Activated CD8-positive, alpha-beta memory T cell treated with anti-CD3 and anti-CD28 coated beads, Interleukin-2, amount 10 ng/mL, durations not matched to agents 7 days and 5 days (primary cell): ENCODE data around the gene DDX49. TPM values are rescaled to one million over a fixed set of nuclear protein-coding genes. Genes with fewer than 3 reads are reported as not detected.
A peak's percentile ranks its signal among the peaks of the same experiment; 100 is the strongest.

Experiments used
- ATAC-seq: fragments of 150-1000 bp; cut with Tn5 transposase; one replicate; pipeline ENCODE4 v1.10.0; 2021; ENCODE audit warnings: moderate library complexity
- CTCF ChIA-PET: fragments of 350-600 bp; sonication (Branson Sonifier 250); formaldehyde crosslinking; loops from one replicate; lab custom pipeline; 2021; ENCODE audit warnings: antibody characterized with exemption; lab: Charles Lee
- DNase-seq: peaks from one replicate; pipeline ENCODE4 v3.0.0-alpha.2; 2020
- H3K27ac Mint-ChIP-seq: one replicate; pipeline ENCODE4 v1.8.0; 2021; ENCODE audit warnings: mild to moderate bottlenecking, mixed read lengths
- H3K27me3 Mint-ChIP-seq: one replicate; pipeline ENCODE4 v1.8.0; 2021; ENCODE audit warnings: mixed read lengths
- H3K36me3 Mint-ChIP-seq: one replicate; pipeline ENCODE4 v1.8.0; 2021; ENCODE audit warnings: mild to moderate bottlenecking, mixed read lengths
- H3K4me1 Mint-ChIP-seq: one replicate; pipeline ENCODE4 v1.8.0; 2021; ENCODE audit warnings: mixed read lengths
- H3K4me3 Mint-ChIP-seq: one replicate; pipeline ENCODE4 v1.8.0; 2021; ENCODE audit warnings: mild to moderate bottlenecking, moderate library complexity, mixed read lengths
- H3K9me3 Mint-ChIP-seq: one replicate; pipeline ENCODE4 v1.8.0; 2022; ENCODE audit warnings: low read depth, mixed read lengths
- total RNA-seq, 2 experiments: library from RNA; stranded (reverse); gene quantifications; one replicate each; pipeline ENCODE4 v1.2.3, GENCODE V29; 2021

The DDX49 gene
- total RNA-seq, 2 experiments from 2014 or later, result 48.2 to 56.4 TPM

- Mint-ChIP-seq H3K27ac (no peak overlapping the region), H3K4me1 (peaks cover 5% of the 10 kb centered on the region), H3K27me3 (peaks cover 13% of the 10 kb centered on the region), H3K4me3 (no peak overlapping the region), H3K36me3 (peaks cover 17% of the 10 kb centered on the region), H3K9me3 (no peaks in the 10 kb centered on the region)
- ATAC-seq (no peak), DNase-seq (no peak)
- CTCF ChIA-PET, result interaction anchor here (1.0 kb wide), 1 partner anchor 10 kb away, joined by 3 read pairs; the partner anchor contains the start of genes COPE and DDX49
These were observed 9.8 kb downstream of the DDX49 start for GRCh38 chr19:18929311-18929710.

DNA sequence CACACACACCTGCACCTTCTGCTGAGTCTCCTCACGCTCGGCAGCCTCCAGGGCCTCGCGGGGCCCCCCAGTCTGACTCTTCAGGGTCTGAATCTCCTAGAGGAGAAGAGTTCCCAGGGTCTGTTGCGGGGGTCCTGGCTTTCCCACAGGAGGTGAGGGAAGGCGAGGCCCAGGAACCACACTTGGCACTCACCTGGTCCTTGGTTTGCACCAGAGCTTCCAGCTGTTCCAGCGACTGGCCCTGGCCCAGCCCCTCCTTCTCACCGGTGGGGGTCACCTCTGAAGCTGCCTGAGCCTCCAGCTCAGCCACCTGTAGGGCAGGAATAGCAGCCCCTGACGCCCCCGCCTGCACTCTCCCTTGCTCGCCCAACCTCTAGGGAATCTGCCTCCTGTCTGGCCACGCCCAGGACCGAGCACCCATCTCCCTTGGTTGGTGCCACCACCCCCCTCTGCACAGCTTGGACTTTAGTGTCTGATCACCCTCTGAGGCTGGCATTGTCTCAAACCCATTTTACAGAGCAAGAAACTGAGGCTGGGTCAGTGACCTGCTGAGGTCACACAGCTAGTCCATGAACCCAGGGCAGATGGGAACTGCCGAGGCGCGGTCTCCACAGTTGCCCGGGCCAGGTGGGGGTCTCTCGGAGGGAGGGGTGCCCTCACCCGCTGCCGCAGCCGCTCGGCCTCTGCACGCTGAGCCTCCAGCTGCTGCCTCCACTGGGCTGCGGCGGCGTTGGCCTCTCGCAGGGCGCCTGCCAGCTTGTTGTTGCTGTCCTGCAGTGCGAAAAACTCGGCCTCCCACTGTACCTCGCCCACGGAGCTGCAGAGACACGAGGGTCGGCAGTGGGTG, 12.0 kb downstream of the DDX49 start:
- H3K9me3 Mint-ChIP-seq, result no peaks in the 10 kb centered on the region
- no peak overlapping the region for H3K4me3 Mint-ChIP-seq
- H3K36me3 Mint-ChIP-seq, result peaks cover 3% of the 10 kb centered on the region

DNA sequence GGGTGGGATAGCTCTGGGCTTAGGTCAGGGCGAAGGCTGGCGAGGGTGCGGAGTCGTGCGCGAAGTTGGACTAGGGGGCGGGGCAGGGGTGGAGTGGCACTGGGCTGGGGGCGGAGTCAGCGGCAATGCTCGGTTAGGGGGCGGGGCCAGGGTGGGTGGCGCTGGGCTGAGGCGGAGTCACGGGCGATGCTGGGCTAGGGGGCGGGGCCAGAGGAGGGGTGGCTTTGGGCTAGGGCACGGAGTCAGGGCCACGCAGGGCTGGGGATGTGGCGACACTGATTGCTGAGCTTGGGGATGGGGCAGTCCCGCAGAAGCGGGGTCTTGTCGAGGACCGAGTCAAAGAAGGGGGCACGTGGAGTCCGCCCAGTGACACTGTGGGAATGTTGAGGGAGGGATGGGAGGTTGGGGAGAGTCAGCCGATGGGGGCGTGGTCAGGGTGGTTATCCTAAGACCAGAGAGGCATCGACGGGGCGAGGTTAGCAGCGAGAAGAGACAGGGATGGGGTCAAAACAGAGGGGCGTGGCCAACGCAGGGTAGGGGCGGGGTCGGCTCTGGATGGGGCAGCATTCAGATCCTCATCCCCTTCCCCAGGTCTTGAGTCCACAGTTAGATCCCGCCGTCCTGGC, 12.8 kb downstream of the DDX49 start:
- ATAC-seq, result peak; percentile 92
- H3K4me3 Mint-ChIP-seq, result peak overlapping the region; percentile 25
- H3K27ac Mint-ChIP-seq, result no peak overlapping the region
- DNase-seq, result peak; percentile 82
- CTCF ChIA-PET, result no interaction called here
- H3K36me3 Mint-ChIP-seq, result peaks cover under 1% of the 10 kb centered on the region
- H3K9me3 Mint-ChIP-seq, result no peaks in the 10 kb centered on the region
- peaks cover 5% of the 10 kb centered on the region for H3K4me1 Mint-ChIP-seq
- H3K27me3 Mint-ChIP-seq, result peaks cover 13% of the 10 kb centered on the region

More for the DNA sequence above, 12.0 kb downstream of the DDX49 start:
- no peak for ATAC-seq
- Mint-ChIP-seq H3K4me1 (peaks cover 5% of the 10 kb centered on the region), H3K27ac (no peak overlapping the region), H3K27me3 (peaks cover 13% of the 10 kb centered on the region)
- no peak for DNase-seq
- CTCF ChIA-PET, result no interaction called here

- Mint-ChIP-seq H3K27me3 (peaks cover 15% of the 10 kb centered on the region), H3K4me3 (no peak overlapping the region), H3K4me1 (peaks cover 5% of the 10 kb centered on the region), H3K9me3 (no peaks in the 10 kb centered on the region), H3K27ac (no peak overlapping the region), H3K36me3 (no peaks in the 10 kb centered on the region)
- no peak for ATAC-seq
- CTCF ChIA-PET, result no interaction called here
- DNase-seq, result no peak
These were observed 13.8 kb downstream of the DDX49 start for GRCh38 chr19:18933297-18933696.

DNA sequence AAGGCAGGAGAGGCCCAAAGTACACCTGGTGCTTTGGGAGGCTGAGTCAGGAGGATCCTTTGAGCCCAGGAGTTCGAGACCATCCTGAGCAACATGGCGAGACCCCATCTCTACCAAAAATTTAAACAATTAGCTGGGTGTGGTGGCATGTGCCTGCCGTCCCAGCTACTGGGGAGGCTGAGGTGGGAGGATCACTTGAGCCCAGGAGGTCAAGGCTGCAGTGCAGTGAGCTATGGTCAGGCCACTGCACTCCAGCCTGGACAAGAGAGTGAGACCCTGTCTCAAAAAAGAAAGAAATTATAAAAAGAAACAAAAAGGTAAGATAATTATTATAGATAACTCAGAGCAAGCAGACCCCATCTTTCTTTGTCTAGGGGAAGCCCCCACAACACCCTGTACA, 19.6 kb downstream of the DDX49 start:
- Mint-ChIP-seq H3K27me3 (peaks cover 40% of the 10 kb centered on the region), H3K4me3 (no peak overlapping the region), H3K36me3 (no peaks in the 10 kb centered on the region), H3K27ac (no peak overlapping the region), H3K9me3 (no peaks in the 10 kb centered on the region), H3K4me1 (peaks cover 2% of the 10 kb centered on the region)
- DNase-seq (no peak), ATAC-seq (no peak)
- CTCF ChIA-PET, result no interaction called here

- H3K9me3 Mint-ChIP-seq, result no peaks in the 10 kb centered on the region
- CTCF ChIA-PET, result no interaction called here
- ATAC-seq (no peak), DNase-seq (no peak)
- peaks cover 40% of the 10 kb centered on the region for H3K27me3 Mint-ChIP-seq
- peak overlapping the region; percentile 20 for H3K4me3 Mint-ChIP-seq
- no peaks in the 10 kb centered on the region for H3K36me3 Mint-ChIP-seq
- peaks cover 2% of the 10 kb centered on the region for H3K4me1 Mint-ChIP-seq
- H3K27ac Mint-ChIP-seq, result no peak overlapping the region
These were observed 20.6 kb downstream of the DDX49 start for GRCh38 chr19:18939922-18940768.

DNA sequence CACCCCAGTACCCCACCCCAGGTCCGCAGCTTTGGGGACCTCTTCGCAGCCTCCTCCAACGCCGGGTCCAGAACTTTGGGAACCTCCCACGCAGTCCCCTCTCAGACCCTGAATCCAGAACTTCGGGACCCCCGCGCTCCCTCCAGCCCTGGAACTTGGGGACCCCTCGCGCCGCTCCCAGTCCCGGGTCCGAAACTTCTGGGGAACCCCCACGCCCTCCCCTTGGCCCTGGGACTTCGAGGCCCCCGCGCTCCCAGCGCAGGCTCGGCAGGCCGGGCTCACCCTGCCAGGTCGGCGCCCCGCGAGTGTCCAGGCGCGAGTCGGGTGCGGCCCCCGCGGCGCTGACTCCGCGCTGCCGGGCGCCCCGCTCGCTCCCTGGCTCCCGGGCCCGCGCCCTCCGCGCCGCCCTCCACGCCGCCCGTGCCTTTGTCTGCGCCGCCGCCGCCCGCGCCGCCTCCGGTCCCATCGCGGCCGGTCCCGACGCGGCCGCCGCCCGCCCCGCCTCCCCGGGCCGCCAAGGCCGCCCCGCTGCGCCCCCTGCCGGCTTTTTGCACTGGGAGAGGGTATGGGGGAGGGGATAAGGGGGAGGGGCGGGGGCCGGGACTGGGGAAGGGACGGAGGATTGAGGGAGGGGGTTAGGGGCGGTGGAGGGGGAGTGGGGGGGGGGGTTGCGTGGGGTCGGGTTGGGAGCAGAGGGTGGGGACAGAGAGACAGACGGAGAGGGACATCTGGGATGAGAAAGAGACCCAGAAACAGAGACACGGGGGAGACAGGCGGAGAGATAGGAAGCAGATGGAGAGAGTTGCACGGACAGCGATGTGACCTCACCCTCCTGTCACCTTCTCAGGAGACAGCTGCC, 21.5 kb downstream of the DDX49 start, which contains the start of gene HOMER3:
HOMER3 (minus strand) TSS at position 449 of the 859 bp plus-strand sequence. CDS start 2,235 bp downstream, outside the sequence.
- DNase-seq, result peak; percentile 67
- no peaks in the 10 kb centered on the region for H3K36me3 Mint-ChIP-seq
- CTCF ChIA-PET, result no interaction called here
- H3K4me1 Mint-ChIP-seq, result peaks cover 2% of the 10 kb centered on the region
- H3K9me3 Mint-ChIP-seq, result no peaks in the 10 kb centered on the region
- peaks cover 40% of the 10 kb centered on the region for H3K27me3 Mint-ChIP-seq
- ATAC-seq, result peak; percentile 86
- H3K4me3 Mint-ChIP-seq, result peak within 1 kb of the TSS; percentile 20
- no peak within 1 kb of the TSS for H3K27ac Mint-ChIP-seq

DNA sequence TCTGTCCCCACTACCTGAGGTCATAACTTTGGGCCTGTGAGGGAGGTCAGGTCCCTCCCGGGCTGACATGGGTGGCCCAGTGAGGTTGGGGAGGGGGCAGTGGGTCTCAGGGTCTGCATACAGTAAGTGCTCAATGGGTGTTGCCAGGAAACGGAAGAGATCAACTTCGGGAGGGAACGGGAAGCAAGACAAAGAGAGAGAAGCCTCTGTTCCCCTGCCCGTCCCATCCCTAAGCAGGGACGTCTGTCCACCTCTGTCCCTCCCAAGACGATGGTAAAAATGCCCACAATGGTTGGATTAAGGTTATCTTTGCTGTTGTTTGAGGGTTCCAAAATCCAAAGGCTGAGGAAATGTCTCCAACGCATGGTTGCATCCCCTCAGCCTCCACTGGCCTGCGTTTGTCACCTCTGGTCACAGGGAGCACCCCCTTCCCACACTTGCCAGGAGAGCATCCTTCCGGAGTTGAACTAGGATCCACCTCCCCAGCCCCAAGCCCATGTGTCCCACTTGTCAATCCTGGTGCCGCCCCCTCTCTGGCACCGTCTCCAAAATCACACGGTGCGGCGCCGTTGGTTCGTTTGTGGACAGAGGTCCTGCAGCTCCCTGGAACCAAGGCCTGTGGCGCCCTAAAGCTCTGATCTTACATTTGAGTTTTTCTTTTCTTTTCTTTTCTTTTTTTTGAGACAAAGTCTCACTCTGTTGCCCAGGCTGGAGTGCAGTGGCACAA, 22.3 kb downstream of the DDX49 start:
- no peaks in the 10 kb centered on the region for H3K9me3 Mint-ChIP-seq
- no peak for ATAC-seq
- no peaks in the 10 kb centered on the region for H3K36me3 Mint-ChIP-seq
- no peak overlapping the region for H3K27ac Mint-ChIP-seq
- DNase-seq, result no peak
- H3K4me1 Mint-ChIP-seq, result peaks cover 2% of the 10 kb centered on the region
- H3K4me3 Mint-ChIP-seq, result no peak overlapping the region
- H3K27me3 Mint-ChIP-seq, result peaks cover 40% of the 10 kb centered on the region
- CTCF ChIA-PET, result no interaction called here

GRCh38 chr19:18942692-18943091, 23.2 kb downstream of the DDX49 start:
- H3K27ac Mint-ChIP-seq, result no peak overlapping the region
- no peak for ATAC-seq
- H3K9me3 Mint-ChIP-seq, result no peaks in the 10 kb centered on the region
- peaks cover 2% of the 10 kb centered on the region for H3K4me1 Mint-ChIP-seq
- H3K4me3 Mint-ChIP-seq, result no peak overlapping the region
- no peaks in the 10 kb centered on the region for H3K36me3 Mint-ChIP-seq
- no peak for DNase-seq
- CTCF ChIA-PET, result no interaction called here
- H3K27me3 Mint-ChIP-seq, result peaks cover 39% of the 10 kb centered on the region

GRCh38 chr19:18943465-18943864, 23.9 kb downstream of the DDX49 start:
- CTCF ChIA-PET, result no interaction called here
- Mint-ChIP-seq H3K4me3 (no peak overlapping the region), H3K4me1 (peaks cover 2% of the 10 kb centered on the region), H3K36me3 (no peaks in the 10 kb centered on the region), H3K27me3 (peaks cover 38% of the 10 kb centered on the region), H3K27ac (no peak overlapping the region), H3K9me3 (no peaks in the 10 kb centered on the region)
- no peak for DNase-seq
- ATAC-seq, result no peak

GRCh38 chr19:18945297-18945696, 25.8 kb downstream of the DDX49 start:
- CTCF ChIA-PET, result no interaction called here
- no peak for DNase-seq
- H3K4me3 Mint-ChIP-seq, result no peak overlapping the region
- peaks cover 5% of the 10 kb centered on the region for H3K4me1 Mint-ChIP-seq
- H3K36me3 Mint-ChIP-seq, result no peaks in the 10 kb centered on the region
- H3K27ac Mint-ChIP-seq, result no peak overlapping the region
- peaks cover 25% of the 10 kb centered on the region for H3K27me3 Mint-ChIP-seq
- ATAC-seq, result no peak
- H3K9me3 Mint-ChIP-seq, result no peaks in the 10 kb centered on the region

DNA sequence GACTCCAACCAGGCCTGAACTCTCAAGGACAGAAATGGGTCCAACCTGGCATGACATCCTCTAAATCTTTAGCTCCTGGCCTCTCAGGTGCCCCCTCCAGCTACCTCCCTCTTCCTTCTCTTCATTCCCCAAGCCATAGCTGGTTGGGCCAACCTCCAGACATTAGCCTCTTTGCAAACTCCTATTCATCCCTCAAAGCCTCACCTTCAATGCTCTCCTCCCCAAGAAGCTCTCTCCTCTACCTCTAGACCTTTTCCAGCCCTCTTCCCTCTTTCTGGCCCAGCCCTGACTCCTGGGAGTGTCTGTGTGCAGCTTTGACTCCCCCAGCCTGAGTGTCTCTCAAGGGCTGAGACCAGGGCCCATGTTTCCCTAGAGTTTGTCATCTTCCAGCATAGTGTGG, 26.8 kb downstream of the DDX49 start:
- CTCF ChIA-PET, result no interaction called here
- ATAC-seq, result no peak
- Mint-ChIP-seq H3K36me3 (no peaks in the 10 kb centered on the region), H3K27ac (no peak overlapping the region), H3K27me3 (peaks cover 21% of the 10 kb centered on the region), H3K9me3 (no peaks in the 10 kb centered on the region), H3K4me3 (no peak overlapping the region), H3K4me1 (peaks cover 3% of the 10 kb centered on the region)
- DNase-seq, result no peak
